Gastroesophageal sphincter (tissue), 3 donors: Measurements from ENCODE around the gene IQSEC3.

Experiments used
- CTCF ChIP-seq, 4 experiments: fragments of 200-600 bp in 2 of 4; fragments of 450-650 bp in 2 of 4; sonication (generic) in 1 of 4; IDR thresholded peaks; one replicate each; pipeline ENCODE4 v1.5.1; 2017 to 2019; ENCODE audit warnings: antibody characterized with exemption in 4 of 4, mild to moderate bottlenecking in 2 of 4, moderate library complexity in 2 of 4
- EP300 ChIP-seq: sonication (generic); formaldehyde crosslinking; IDR thresholded peaks from one replicate; pipeline ENCODE4 v1.6.1; 2017; ENCODE audit warnings: antibody characterized with exemption, mild to moderate bottlenecking
- POLR2A ChIP-seq, 2 donors: fragments of 450-650 bp; IDR thresholded peaks; one replicate each; pipeline ENCODE4 v1.6.1; 2017; ENCODE audit warnings: antibody characterized with exemption in 2 of 2, mild to moderate bottlenecking in 2 of 2, moderate library complexity in 1 of 2
- POLR2AphosphoS5 ChIP-seq: sonication (generic); formaldehyde crosslinking; IDR thresholded peaks from one replicate; pipeline ENCODE4 v1.6.1; 2017; ENCODE audit warnings: antibody characterized with exemption

- no peak for TF ChIP-seq POLR2A (IDR thresholded peaks at IDR 0.05)
- TF ChIP-seq CTCF (IDR thresholded peaks at IDR 0.05) = no peak
- TF ChIP-seq EP300 = no peak
- no peak for TF ChIP-seq POLR2AphosphoS5
Measured at GRCh38 chr12:20757-21156, 45.8 kb upstream of the IQSEC3 start.
